HG03378 (cell line): ENCODE data around the gene TGM1.

Experiments used
- ATAC-seq: cut with Tn5 transposase; IDR thresholded peaks from one replicate; pipeline ENCODE4 v1.9.1; 2021; ENCODE audit warnings: mild to moderate bottlenecking, moderate library complexity; ENCODE audit not compliant: unreplicated experiment

Gene TGM1

DNA sequence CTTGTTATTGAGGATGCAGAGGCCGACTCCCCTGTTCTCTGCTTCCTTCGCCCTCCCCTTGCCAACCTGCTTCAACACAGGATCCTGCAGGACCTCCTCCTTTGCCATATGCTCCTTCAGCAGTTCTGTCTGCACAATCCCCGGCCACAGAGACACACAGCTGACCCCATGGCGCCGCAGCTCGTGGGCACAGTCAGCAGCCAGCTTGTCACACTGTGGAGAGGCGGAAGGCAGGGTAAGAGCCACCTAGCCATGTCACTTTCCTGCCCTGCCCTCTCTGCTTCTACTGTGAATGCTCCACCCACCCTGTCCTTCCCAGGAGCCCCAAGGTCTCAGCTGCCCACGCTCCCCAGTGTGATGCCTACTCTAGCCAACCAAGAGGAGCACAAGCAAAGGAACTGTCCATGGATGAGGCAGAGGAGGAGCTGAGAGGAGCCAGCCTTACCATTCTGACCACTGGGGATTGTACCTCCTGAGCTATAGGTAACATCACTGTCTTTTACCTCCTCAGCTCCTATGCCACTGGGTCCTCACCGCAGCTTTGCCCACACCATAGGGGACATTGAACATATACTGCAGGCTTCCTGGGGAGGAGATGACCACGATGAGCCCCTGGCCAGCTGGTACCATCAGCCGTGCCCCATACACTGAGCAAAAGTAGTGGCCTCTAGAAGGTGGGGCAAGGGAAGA is 29.3 kb upstream of the TGM1 start:
- ATAC-seq: no peak

DNA sequence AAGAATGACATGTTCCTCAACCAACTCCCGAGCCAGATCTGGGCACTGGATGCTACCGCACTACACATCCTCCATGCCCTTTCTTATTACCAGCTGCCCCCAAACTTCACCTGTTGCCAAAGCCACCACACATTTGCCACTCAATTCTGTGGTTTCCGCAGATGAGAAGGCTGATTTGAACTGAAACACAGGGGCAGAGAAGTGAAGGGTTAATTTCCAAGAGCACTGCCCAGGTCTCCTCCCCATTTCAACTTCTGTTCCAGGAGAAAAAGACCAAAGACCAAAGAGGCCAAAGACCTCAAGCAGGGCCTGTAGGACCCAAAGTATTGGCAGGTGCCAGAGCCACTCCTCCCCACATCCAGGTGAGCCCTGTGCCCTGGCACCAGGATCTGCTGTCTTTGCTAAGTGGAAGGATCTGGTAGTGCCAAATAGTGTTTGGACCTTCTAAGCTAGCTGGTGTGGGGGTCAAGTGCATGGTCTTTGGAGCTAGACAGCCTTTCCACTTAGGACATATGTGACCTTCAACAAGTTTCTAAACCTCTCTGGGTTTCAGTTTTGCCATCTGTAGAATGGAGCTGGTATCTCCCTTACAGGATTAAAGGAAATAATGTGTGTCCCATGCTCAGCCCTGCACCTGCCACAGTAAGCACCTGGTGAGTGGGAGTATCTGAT is 28.6 kb upstream of the TGM1 start:
- no peak for ATAC-seq

DNA sequence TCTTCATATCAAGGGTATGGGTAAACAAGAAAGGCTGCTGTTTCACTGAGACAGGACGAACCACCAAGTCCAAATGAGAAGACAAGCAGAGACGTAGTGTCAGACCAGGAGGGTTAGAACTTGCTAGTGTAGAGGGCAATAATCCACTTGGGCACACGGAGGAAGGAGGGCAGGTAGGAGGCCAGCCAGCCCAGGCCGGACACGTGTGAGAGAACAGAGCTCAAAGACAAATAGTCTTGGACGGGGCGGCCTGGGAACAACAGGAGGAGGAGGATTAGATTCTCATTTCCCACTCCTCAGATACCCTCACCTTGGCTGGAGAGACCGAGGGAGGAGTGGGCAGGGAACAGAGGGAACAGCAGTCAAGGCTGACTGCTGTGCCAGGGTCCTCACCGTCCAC is 27.8 kb upstream of the TGM1 start:
- ATAC-seq: no peak

DNA sequence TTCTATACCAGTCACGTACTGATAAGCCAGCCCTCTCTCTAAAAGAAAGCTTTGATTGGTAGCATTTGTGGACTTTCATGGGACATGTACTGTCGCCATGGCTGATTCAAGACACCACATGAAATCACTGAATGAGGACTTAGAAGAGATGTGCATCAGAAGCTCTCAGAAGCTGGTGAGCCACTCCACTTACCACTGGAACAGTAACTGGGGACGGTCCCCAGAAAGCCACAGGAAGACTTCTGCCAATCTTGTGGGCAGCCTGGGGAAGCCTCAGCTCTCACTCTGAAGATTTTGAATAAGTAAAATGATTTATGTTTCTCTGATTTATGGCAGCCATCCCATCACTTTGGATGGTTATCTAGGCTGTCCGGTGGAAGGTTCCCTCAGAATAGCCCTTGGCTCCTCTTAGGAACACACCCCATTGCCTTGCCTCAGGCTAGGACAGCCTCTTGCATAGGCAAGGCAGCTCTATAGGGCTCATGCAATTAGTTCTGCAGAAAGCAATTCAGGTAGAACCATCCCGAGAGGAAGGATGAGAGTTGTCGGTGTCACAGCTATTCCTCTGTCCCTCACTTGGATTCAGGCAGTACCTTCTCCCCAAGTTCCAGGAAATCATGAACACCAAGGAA is 26.8 kb upstream of the TGM1 start:
- ATAC-seq: no peak

- ATAC-seq: no peak
Measured at GRCh38 chr14:24286996-24287395, 24.0 kb upstream of the TGM1 start.

DNA sequence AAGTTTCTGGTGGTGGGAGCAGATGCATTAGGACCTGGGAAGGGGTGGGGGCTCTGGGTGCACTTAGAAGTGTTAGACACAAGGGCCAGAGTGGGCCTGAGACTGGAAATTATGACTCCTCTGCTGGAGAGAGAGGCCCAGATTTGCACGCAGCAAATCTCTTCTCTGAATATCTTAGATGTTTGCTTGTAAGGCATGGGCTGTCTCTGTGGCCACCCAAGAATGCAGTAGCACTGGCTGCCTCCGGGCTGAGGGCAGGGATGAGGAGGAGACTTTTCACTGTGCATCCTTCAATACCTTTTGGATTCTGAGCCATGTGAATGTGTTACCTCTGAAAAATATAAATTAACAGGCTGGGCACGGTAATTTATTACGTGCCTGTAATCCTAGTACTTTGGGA is 22.4 kb upstream of the TGM1 start:
- no peak for ATAC-seq

DNA sequence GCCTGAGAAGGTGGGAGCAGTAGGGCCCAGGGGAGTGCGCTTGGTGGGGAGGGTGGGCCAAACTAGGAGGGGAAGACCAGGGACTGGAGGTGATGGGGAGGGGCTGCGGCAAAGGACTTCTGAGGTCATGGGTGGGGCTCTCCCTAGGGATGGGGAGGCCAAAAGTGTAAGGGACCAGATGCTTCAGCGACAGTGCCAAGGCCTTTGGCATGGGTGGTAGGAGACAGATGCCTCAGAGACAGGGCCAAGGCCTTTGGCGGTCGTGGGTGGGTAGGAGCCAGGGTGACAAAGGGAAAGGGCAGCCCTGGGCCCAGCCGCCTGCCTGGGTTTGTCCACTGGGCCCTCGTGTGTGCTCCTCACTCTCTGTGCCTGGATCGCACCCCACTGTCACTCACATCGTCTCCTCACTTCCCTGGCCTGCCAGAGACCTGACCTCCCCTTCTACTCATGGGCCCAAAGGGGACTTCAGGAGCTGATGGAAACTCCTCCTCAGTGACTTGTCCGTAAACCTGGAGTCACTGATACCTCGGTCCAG is 21.6 kb upstream of the TGM1 start:
- ATAC-seq: no peak

DNA sequence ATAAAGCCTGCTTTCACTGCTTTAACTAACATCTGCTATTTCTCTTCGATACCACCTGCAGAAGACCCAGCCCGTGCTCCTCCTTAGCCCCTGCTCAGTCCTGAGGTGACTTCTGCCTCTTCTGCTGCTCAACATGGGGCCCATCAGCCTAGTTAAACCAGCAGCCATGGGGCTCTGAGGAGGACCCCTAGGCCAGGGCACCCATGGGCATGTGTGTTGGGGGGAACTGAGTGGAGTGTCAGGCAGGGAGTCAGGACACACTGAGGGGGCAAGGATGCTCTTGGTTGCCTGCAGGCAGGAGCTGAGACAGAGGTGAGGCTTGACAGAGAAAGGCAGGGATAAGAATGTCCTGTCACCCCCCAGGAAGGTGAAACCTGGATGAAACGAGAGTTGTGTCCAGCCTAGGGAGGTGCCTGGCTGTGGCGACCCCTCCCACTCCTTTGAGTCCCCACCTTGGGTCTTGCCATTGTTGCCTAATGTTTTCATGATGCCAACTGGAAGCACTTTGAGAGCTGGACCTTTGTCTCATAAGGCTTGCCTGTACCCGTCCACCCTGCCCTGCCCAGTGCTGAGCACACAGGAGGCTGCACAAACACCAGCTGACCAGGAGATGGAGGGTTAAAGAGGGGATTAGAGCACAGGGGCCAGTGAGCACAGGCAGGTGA is 21.0 kb upstream of the TGM1 start:
- ATAC-seq: no peak

GRCh38 chr14:24282736-24283135 is 19.8 kb upstream of the TGM1 start:
- no peak for ATAC-seq

- ATAC-seq: no peak
Measured at GRCh38 chr14:24281636-24282035, 18.7 kb upstream of the TGM1 start.

DNA sequence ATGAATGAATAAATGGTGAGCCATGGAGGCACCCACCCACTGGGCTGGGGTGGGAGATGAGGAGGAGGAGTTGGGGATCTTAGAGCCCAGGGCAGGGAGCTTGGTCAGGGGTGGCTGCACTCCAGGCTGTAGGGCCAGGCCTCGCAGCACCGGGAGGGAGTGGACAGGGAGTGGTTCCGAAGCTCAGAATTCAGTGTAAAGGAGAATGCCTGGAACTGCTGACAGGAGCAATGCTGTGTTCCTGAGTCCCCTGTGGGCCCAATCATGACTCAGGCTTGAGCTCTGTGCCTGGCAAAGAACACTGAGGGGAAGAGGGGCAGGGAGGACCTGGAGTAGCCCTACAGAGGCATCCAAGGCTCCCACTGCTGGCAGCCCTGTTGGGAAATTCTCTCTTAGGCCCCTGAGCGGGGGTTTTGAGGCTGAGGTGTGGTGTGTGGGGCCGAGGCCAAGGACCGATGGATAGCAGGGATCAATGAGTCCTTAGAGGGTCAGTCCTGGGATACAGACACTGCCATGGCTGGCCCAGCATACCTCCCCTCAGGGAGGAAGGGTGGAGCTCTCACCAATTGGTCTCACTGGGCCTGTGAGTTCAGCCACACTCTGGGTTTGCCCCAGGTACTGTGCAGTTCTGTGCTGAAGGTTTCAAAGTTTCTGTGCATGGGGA is 18.0 kb upstream of the TGM1 start:
- ATAC-seq: no peak

- peak; percentile 56 for ATAC-seq
Measured at GRCh38 chr14:24279301-24280186, 16.6 kb upstream of the TGM1 start.

- no peak for ATAC-seq
Measured at GRCh38 chr14:24278424-24278823, 15.4 kb upstream of the TGM1 start.

- no peak for ATAC-seq
Measured at GRCh38 chr14:24277606-24278321, 14.8 kb upstream of the TGM1 start.

- ATAC-seq: no peak
Measured at GRCh38 chr14:24277071-24277470, 14.1 kb upstream of the TGM1 start.

- ATAC-seq: peak; percentile 66
Measured at GRCh38 chr14:24274101-24274543, 11.1 kb upstream of the TGM1 start.

DNA sequence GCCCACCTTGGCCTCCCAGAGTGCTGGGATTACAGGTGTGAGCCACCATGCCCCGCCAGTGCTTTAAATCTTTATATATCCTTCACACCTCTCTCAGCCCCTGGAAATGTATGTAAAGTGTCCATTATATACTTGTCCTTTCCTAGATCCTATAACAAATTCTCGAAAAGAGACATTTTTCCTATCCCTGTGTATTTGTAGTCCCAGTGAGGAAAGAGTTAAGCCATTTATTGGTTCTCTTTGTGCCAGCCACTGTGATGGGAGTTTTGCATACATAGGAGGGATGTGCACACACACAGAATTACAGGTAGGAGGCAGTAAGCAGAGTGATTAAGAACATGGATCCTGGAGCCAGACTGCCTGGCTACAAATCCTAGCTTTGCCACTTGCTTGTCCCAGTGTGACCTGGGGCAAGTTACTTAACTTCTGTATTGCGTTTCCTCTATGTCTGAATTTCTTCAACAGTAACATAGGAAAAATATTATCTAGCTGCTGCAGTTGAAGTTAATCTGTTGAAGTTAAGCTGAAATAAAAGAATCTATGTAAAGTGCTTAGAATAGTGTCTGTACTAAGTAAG is 10.5 kb upstream of the TGM1 start:
- ATAC-seq: no peak

DNA sequence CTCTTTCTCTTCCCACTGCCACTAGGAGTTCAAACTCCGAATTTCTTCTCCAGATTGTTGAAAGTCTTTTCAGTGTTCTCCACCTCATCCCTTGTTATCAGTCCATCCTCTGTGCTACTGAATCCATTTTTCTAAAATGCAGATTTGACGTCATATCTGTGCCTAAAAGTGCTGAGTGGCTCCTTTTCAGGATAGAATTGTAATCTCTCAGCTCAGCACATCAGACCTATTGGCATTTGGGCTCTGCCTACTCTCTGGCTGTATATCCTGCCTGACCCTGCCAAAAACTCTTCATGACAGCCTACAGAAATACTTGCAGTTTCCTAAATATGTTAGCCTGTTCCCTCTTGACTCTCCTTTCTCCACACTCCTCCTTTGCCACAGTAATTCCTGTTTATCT is 9.5 kb upstream of the TGM1 start:
- ATAC-seq: no peak

DNA sequence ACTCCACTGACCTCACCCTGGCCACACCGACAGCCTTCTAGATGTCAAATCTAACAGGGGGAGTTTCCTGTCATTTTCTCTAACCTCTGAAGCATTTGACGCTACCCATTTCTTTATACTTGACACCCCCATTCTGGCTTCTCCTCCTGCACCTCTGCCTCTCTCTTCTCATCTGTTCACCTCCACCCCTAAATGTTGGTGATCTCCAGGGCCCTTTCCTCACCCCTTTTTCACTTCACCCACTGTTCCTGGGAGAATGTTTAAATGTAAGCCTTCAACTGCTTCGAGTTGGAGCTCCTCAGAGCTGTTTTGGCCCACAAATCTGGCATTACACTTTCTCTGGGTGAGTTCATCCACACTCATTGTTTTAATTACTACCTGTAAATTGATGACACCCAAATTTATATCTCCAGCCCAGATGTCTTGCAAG is 8.9 kb upstream of the TGM1 start:
- ATAC-seq: no peak
